K562 (cell line): Measurements from ENCODE around the gene ADD2. TPM values are rescaled to one million over a fixed set of nuclear protein-coding genes. Genes with fewer than 3 reads are reported as not detected.
A peak's percentile ranks its signal among the peaks of the same experiment; 100 is the strongest.

Source experiments
- CHD7 ChIP-seq: fragments of 200-600 bp; sonication (generic); IDR thresholded peaks from one replicate; pipeline ENCODE4 v1.6.1; 2012; ENCODE audit warnings: mild to moderate bottlenecking, low read depth, low read length, inconsistent platforms
- FOXJ2 ChIP-seq: fragments of 200-800 bp; sonication (Bioruptor generic); IDR thresholded peaks from 2 replicates; pipeline ENCODE4 v1.6.1; 2016; ENCODE audit warnings: missing genetic modification characterization, missing compliant biosample characterization
- PREB ChIP-seq: sonication (generic); formaldehyde crosslinking; IDR thresholded peaks from 2 replicates; pipeline ENCODE4 v1.8.1; 2023; ENCODE audit warnings: mild to moderate bottlenecking, missing genetic modification reagents
- ZNF253 ChIP-seq: fragments of 250-450 bp; sonication (Bioruptor Pico); conservative IDR thresholded peaks from 2 replicates; pipeline ENCODE4 v1.6.1; 2021; ENCODE audit warnings: mild to moderate bottlenecking
- ZNF395 ChIP-seq: fragments of 200-800 bp; sonication (Bioruptor generic); IDR thresholded peaks from 2 replicates; pipeline ENCODE4 v1.6.1; 2017; ENCODE audit warnings: missing genetic modification characterization, missing compliant biosample characterization
- ZNF398 ChIP-seq: fragments of 250-450 bp; sonication (Bioruptor Pico); IDR thresholded peaks from 2 replicates; pipeline ENCODE4 v1.8.0; 2021; ENCODE audit warnings: moderate library complexity, mild to moderate bottlenecking, inconsistent platforms
- polyA plus RNA-seq, 8 experiments: library from polyadenylated mRNA; depleted of rRNA in 4 of 8; stranded (reverse) in 5 of 8; unstranded in 3 of 8; fragments of >200 nt; fragmentation: Nextera tagmentation in 2 of 8; fragmentation: Illumina TruSeq in 1 of 8; extraction: Ambion mirVana in 2 of 8; extraction: Trizol in 1 of 8; gene quantifications; 2 replicates each; pipeline versions ENCODE4 v1.2.1 to v1.2.3, GENCODE V29; 2011 to 2014; ENCODE audit warnings: inconsistent platforms in 1 of 8, missing spikeins in 1 of 8
- total RNA-seq, 7 experiments: library from RNA; depleted of rRNA in 6 of 7; stranded (reverse); fragments of >200 nt in 6 of 7; fragmentation: Illumina TruSeq in 2 of 7; extraction: Trizol in 2 of 7; gene quantifications; 2 replicates each; pipeline versions ENCODE4 v1.2.1 to v1.2.3, GENCODE V29; 2011 to 2021; ENCODE audit warnings: low replicate concordance in 1 of 7

The ADD2 gene
- total and polyA plus RNA-seq, 9 of the 15 experiments (the other 6 are each of a cell fraction or from before 2014, with no cell fraction given) = 3.5 to 63.0 (median 36.2) TPM

GRCh38 chr2:70686577-70687460 is 81.2 kb downstream of the ADD2 start (continued):
- no peak for TF ChIP-seq PREB (CRISPR knock-in tag)
- peak; percentile 78; the same call in 1 of the 2 replicates for TF ChIP-seq FOXJ2 (tag)
- TF ChIP-seq ZNF395 (CRISPR knock-in tag) = peak; percentile 88
- no peak for TF ChIP-seq ZNF398
- TF ChIP-seq CHD7 = no peak
- 0 out of 2 replicates have a peak, but pooled peaks have one; percentile 38 for TF ChIP-seq ZNF253 (CRISPR knock-in tag)
